T-helper 2 cell treated with Interferon-gamma antibody and Interleukin-4, amounts not matched to agents 5 μg/mL and 100 μg/mL, for 36 hours (primary cell): ENCODE measurements around the gene ZDHHC11.

Experiments
- DNase-seq: peaks from one replicate; pipeline ENCODE4 v3.0.0; 2021; ENCODE audit warnings: low spot score
- H3K27ac Mint-ChIP-seq: one replicate; pipeline ENCODE4 v1.8.0; 2021; ENCODE audit warnings: mild to moderate bottlenecking, mixed read lengths
- H3K27me3 Mint-ChIP-seq: one replicate; pipeline ENCODE4 v1.8.0; 2021; ENCODE audit warnings: low read depth, mixed read lengths
- H3K36me3 Mint-ChIP-seq: one replicate; pipeline ENCODE4 v1.8.0; 2021; ENCODE audit warnings: low read depth, mixed read lengths
- H3K4me1 Mint-ChIP-seq: one replicate; pipeline ENCODE4 v1.8.0; 2021; ENCODE audit warnings: low read depth, mixed read lengths
- H3K4me3 Mint-ChIP-seq: one replicate; pipeline ENCODE4 v1.8.0; 2022; ENCODE audit warnings: mild to moderate bottlenecking, moderate library complexity, mixed read lengths
- H3K9me3 Mint-ChIP-seq: one replicate; pipeline ENCODE4 v1.8.0; 2021; ENCODE audit warnings: mixed read lengths

Gene ZDHHC11

GRCh38 chr5:870956-871355 is 20.2 kb upstream of the ZDHHC11 start:
- H3K4me1 Mint-ChIP-seq: no peaks in the 10 kb centered on the region
- no peak for DNase-seq
- H3K36me3 Mint-ChIP-seq: peaks cover 57% of the 10 kb centered on the region
- no peak overlapping the region for H3K4me3 Mint-ChIP-seq
- H3K27ac Mint-ChIP-seq: no peak overlapping the region
- no peaks in the 10 kb centered on the region for H3K9me3 Mint-ChIP-seq
- no peaks in the 10 kb centered on the region for H3K27me3 Mint-ChIP-seq

GRCh38 chr5:868428-869135 is 17.8 kb upstream of the ZDHHC11 start:
- peaks cover 54% of the 10 kb centered on the region for H3K36me3 Mint-ChIP-seq
- H3K4me3 Mint-ChIP-seq: no peak overlapping the region
- no peak for DNase-seq
- no peak overlapping the region for H3K27ac Mint-ChIP-seq
- H3K4me1 Mint-ChIP-seq: no peaks in the 10 kb centered on the region
- no peaks in the 10 kb centered on the region for H3K27me3 Mint-ChIP-seq
- H3K9me3 Mint-ChIP-seq: no peaks in the 10 kb centered on the region

DNA sequence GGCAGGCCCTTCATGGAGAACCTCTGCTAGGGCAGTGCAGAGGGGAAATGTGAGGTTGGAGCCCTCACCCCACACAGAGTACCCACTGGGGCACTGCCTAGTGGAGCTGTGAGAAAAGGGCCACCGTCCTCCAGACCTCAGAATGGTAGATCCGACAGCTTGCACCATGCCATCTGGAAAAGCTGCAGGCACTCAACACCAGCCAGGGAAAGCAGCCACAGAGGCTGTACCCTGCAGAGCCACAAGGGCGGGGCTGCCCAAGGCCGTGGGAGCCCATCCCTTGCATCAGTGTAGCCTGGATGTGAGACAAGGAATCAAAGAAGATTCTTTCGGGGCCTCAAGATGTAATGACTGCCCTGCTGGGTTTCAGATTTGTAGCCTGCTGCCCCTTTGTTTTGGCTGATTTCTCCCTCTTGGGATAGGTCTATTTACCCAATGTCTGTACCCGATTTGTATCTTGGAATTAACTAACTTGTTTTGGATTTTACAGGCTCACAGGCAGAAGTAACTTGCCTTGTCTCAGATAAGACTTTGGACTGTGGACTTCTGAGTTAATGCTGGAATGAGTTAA is 16.6 kb upstream of the ZDHHC11 start:
- no peak overlapping the region for H3K4me3 Mint-ChIP-seq
- no peaks in the 10 kb centered on the region for H3K27me3 Mint-ChIP-seq
- no peak for DNase-seq
- no peak overlapping the region for H3K27ac Mint-ChIP-seq
- no peaks in the 10 kb centered on the region for H3K9me3 Mint-ChIP-seq
- no peaks in the 10 kb centered on the region for H3K4me1 Mint-ChIP-seq
- peaks cover 53% of the 10 kb centered on the region for H3K36me3 Mint-ChIP-seq

- H3K4me1 Mint-ChIP-seq: no peaks in the 10 kb centered on the region
- no peak overlapping the region for H3K4me3 Mint-ChIP-seq
- peaks cover 45% of the 10 kb centered on the region for H3K36me3 Mint-ChIP-seq
- no peak overlapping the region for H3K27ac Mint-ChIP-seq
- H3K9me3 Mint-ChIP-seq: no peaks in the 10 kb centered on the region
- DNase-seq: no peak
- no peaks in the 10 kb centered on the region for H3K27me3 Mint-ChIP-seq
Measured at GRCh38 chr5:865771-866170, 15.0 kb upstream of the ZDHHC11 start.

GRCh38 chr5:865168-865521 is 14.4 kb upstream of the ZDHHC11 start:
- Mint-ChIP-seq H3K4me1 (no peaks in the 10 kb centered on the region), H3K27me3 (no peaks in the 10 kb centered on the region), H3K4me3 (no peak overlapping the region), H3K36me3 (peaks cover 38% of the 10 kb centered on the region), H3K9me3 (no peaks in the 10 kb centered on the region), H3K27ac (no peak overlapping the region)
- no peak for DNase-seq

- peaks cover 36% of the 10 kb centered on the region for H3K36me3 Mint-ChIP-seq
- H3K4me3 Mint-ChIP-seq: no peak overlapping the region
- no peaks in the 10 kb centered on the region for H3K27me3 Mint-ChIP-seq
- no peaks in the 10 kb centered on the region for H3K4me1 Mint-ChIP-seq
- H3K9me3 Mint-ChIP-seq: no peaks in the 10 kb centered on the region
- no peak for DNase-seq
- H3K27ac Mint-ChIP-seq: no peak overlapping the region
Measured at GRCh38 chr5:864492-865167, 13.8 kb upstream of the ZDHHC11 start.

DNA sequence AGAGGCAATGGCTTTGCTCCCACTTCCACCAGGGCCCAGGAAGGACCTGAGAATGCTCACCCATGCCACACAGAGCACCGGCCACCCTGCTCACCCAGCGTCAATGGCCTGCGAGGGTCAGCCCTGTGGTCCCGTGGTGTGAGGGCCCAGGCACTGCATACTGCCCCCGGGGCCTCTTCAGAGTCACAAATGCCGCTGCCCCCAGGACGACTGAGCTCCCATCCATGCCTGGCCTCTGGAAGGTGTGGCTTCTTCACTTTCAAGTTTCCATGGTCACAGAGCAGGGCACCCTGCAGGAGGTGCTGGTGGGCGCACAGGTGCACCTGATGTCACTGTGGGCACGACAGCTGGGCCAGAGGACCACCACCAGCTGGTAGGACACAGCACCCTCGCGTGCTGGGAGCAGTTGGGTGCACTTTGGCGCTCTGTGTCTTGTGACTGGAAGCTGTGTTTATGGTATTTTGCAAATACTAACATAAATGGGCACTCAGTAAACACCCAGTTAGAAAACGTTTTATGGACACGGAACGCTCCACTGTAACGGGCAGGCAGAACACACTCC is 12.5 kb upstream of the ZDHHC11 start:
- H3K36me3 Mint-ChIP-seq: peaks cover 31% of the 10 kb centered on the region
- H3K27ac Mint-ChIP-seq: no peak overlapping the region
- H3K9me3 Mint-ChIP-seq: no peaks in the 10 kb centered on the region
- H3K27me3 Mint-ChIP-seq: no peaks in the 10 kb centered on the region
- H3K4me3 Mint-ChIP-seq: no peak overlapping the region
- DNase-seq: no peak
- H3K4me1 Mint-ChIP-seq: no peaks in the 10 kb centered on the region

GRCh38 chr5:862367-863243 is 11.8 kb upstream of the ZDHHC11 start:
- H3K4me3 Mint-ChIP-seq: no peak overlapping the region
- H3K27me3 Mint-ChIP-seq: no peaks in the 10 kb centered on the region
- H3K36me3 Mint-ChIP-seq: peaks cover 26% of the 10 kb centered on the region
- no peak for DNase-seq
- H3K27ac Mint-ChIP-seq: no peak overlapping the region
- H3K4me1 Mint-ChIP-seq: no peaks in the 10 kb centered on the region
- H3K9me3 Mint-ChIP-seq: no peaks in the 10 kb centered on the region

GRCh38 chr5:861442-862366 is 10.9 kb upstream of the ZDHHC11 start:
- H3K4me1 Mint-ChIP-seq: no peaks in the 10 kb centered on the region
- no peak for DNase-seq

DNA sequence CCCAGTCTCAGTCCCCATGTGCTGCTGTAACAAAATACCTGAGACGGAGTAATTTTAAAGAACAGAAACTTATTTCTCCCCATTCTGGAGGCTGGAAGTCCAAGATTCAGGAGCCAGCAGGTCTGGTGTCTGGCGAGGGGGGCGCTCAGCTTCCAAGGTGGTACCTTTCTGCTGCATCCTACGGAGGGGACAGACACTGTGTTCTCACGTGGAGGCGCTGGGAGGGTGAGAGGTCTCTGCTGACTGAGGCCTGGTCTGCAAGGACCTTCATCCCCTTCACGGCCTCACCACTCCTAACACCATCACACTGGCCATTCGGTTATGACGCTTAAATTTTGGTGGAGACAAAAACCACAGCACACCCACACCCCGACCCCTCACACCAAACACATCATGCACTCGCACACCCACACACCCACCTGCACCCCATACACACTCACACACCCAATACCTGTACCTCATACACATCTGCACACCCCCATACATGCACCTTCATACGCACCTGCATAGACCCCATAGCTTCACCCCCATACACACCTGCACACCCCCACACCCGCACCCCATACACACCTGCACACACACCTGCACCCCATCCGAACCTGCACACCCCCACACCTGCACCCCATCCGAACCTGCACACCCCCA is 9.8 kb upstream of the ZDHHC11 start:
- no peak for DNase-seq
- H3K9me3 Mint-ChIP-seq: no peaks in the 10 kb centered on the region
- H3K27ac Mint-ChIP-seq: no peak overlapping the region
- no peaks in the 10 kb centered on the region for H3K4me1 Mint-ChIP-seq
- no peak overlapping the region for H3K4me3 Mint-ChIP-seq
- H3K27me3 Mint-ChIP-seq: no peaks in the 10 kb centered on the region
- peaks cover 14% of the 10 kb centered on the region for H3K36me3 Mint-ChIP-seq

More at GRCh38 chr5:861442-862366, 10.9 kb upstream of the ZDHHC11 start:
- H3K27ac Mint-ChIP-seq: no peak overlapping the region
- no peaks in the 10 kb centered on the region for H3K27me3 Mint-ChIP-seq
- no peak overlapping the region for H3K4me3 Mint-ChIP-seq
- no peaks in the 10 kb centered on the region for H3K9me3 Mint-ChIP-seq
- H3K36me3 Mint-ChIP-seq: peaks cover 21% of the 10 kb centered on the region

DNA sequence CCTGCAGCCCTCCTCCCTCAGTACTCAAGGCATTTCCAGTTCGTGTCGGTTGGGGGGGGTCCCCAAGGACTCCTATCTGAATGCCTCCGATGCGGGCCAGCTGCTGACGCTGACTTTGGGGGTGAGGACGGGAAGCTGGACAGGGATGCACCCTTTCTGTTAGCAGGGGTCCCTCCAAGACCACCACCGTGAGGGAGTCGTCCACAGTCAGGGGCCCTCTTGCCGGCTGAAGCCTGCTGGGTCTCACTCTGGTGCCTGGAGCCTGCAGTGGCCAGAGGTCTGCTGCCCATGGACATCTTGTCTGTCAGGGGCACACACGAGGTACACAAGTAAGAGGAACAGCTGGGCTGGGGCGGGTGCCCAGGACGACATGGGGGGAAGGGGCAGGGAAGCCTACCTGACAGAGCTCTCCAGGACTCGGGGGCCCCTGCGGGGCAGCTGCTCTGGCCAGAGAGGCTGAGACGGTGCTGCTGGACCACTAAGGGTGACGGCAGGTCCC is 9.1 kb upstream of the ZDHHC11 start:
- no peak overlapping the region for H3K4me3 Mint-ChIP-seq

GRCh38 chr5:859391-859790 is 8.6 kb upstream of the ZDHHC11 start:
- H3K27me3 Mint-ChIP-seq: no peaks in the 10 kb centered on the region
- no peak overlapping the region for H3K27ac Mint-ChIP-seq
- H3K36me3 Mint-ChIP-seq: peaks cover 11% of the 10 kb centered on the region
- no peak overlapping the region for H3K4me3 Mint-ChIP-seq
- no peak for DNase-seq
- no peaks in the 10 kb centered on the region for H3K4me1 Mint-ChIP-seq
- no peaks in the 10 kb centered on the region for H3K9me3 Mint-ChIP-seq

More for the DNA sequence above, 9.1 kb upstream of the ZDHHC11 start:
- H3K9me3 Mint-ChIP-seq: no peaks in the 10 kb centered on the region
- no peaks in the 10 kb centered on the region for H3K27me3 Mint-ChIP-seq
- H3K4me1 Mint-ChIP-seq: no peaks in the 10 kb centered on the region
- no peak for DNase-seq
- H3K36me3 Mint-ChIP-seq: peaks cover 11% of the 10 kb centered on the region
- H3K27ac Mint-ChIP-seq: no peak overlapping the region
